ENCODE data around the gene PAWR. TPM values are rescaled to one million over a fixed set of nuclear protein-coding genes. Genes with fewer than 3 reads are reported as not detected.
"Not testable (repeated sequence)": the region's sequence is repeated elsewhere in the genome, so short reads cannot be mapped to it uniquely, and the experiment has no call there.

The PAWR gene
- total RNA-seq, 2 donors from 2014 or later = 4.4 to 18.5 TPM

GRCh38 chr12:79626735-79627134 lies 64.0 kb downstream of the PAWR start:
- not testable (repeated sequence) for H3K27me3 Mint-ChIP-seq (ENCODE audit: low read depth)

GRCh38 chr12:79624378-79624777 lies 66.4 kb downstream of the PAWR start:
- DNase-seq = no peak
- no peaks in the 10 kb centered on the region for H3K36me3 Mint-ChIP-seq (ENCODE audit: insufficient read depth in 2 of 2)
- H3K4me1 Mint-ChIP-seq (ENCODE audit: low read depth) = no peaks in the 10 kb centered on the region
- H3K27ac Mint-ChIP-seq = no peak overlapping the region
- H3K4me3 Mint-ChIP-seq = no peak overlapping the region
- no peak for ATAC-seq (replicated peaks in 1 of 2)
- peaks cover 2 to 4% of the 10 kb centered on the region in 2 donors for H3K9me3 Mint-ChIP-seq
- no peaks in the 10 kb centered on the region for H3K27me3 Mint-ChIP-seq (ENCODE audit: low read depth)

More at GRCh38 chr12:79626735-79627134, 64.0 kb downstream of the PAWR start:
- ATAC-seq (replicated peaks in 1 of 2); H3K36me3 Mint-ChIP-seq (ENCODE audit: insufficient read depth in 2 of 2); H3K9me3 Mint-ChIP-seq; DNase-seq; H3K27ac Mint-ChIP-seq; H3K4me1 Mint-ChIP-seq (ENCODE audit: low read depth); H3K4me3 Mint-ChIP-seq: not testable (repeated sequence)

GRCh38 chr12:79619872-79620562 lies 70.7 kb downstream of the PAWR start:
- DNase-seq (no peak), ATAC-seq (replicated peaks in 1 of 2) (no peak)
- Mint-ChIP-seq H3K27me3 (ENCODE audit: low read depth) (no peaks in the 10 kb centered on the region), H3K36me3 (ENCODE audit: insufficient read depth in 2 of 2) (no peaks in the 10 kb centered on the region), H3K9me3 (no peaks in the 10 kb centered on the region), H3K4me1 (ENCODE audit: low read depth) (peaks cover 10% of the 10 kb centered on the region), H3K4me3 (no peak overlapping the region), H3K27ac (no peak overlapping the region)

GRCh38 chr12:79618848-79619404 lies 71.8 kb downstream of the PAWR start:
- Mint-ChIP-seq H3K9me3 (no peaks in the 10 kb centered on the region), H3K36me3 (ENCODE audit: insufficient read depth in 2 of 2) (no peaks in the 10 kb centered on the region), H3K27me3 (ENCODE audit: low read depth) (no peaks in the 10 kb centered on the region), H3K4me3 (no peak overlapping the region), H3K27ac (no peak overlapping the region), H3K4me1 (ENCODE audit: low read depth) (peaks cover 10% of the 10 kb centered on the region)
- DNase-seq (no peak), ATAC-seq (replicated peaks in 1 of 2) (no peak)

- H3K4me1 Mint-ChIP-seq (ENCODE audit: low read depth) = peaks cover 10% of the 10 kb centered on the region
- H3K9me3 Mint-ChIP-seq = no peaks in the 10 kb centered on the region
- no peak for ATAC-seq (replicated peaks in 1 of 2)
- H3K4me3 Mint-ChIP-seq = no peak overlapping the region
- DNase-seq = no peak
- no peaks in the 10 kb centered on the region for H3K27me3 Mint-ChIP-seq (ENCODE audit: low read depth)
- H3K36me3 Mint-ChIP-seq (ENCODE audit: insufficient read depth in 2 of 2) = no peaks in the 10 kb centered on the region
- no peak overlapping the region for H3K27ac Mint-ChIP-seq
Observed at GRCh38 chr12:79617696-79618095, 73.1 kb downstream of the PAWR start.

- Mint-ChIP-seq H3K36me3 (ENCODE audit: insufficient read depth in 2 of 2) (no peaks in the 10 kb centered on the region), H3K4me3 (no peak overlapping the region), H3K27ac (no peak overlapping the region), H3K9me3 (no peaks in the 10 kb centered on the region), H3K27me3 (ENCODE audit: low read depth) (no peaks in the 10 kb centered on the region), H3K4me1 (ENCODE audit: low read depth) (peaks cover 10% of the 10 kb centered on the region)
- ATAC-seq (replicated peaks in 1 of 2) (peak; percentile 44 to 50), DNase-seq (no peak)
Observed at GRCh38 chr12:79615596-79616560, 74.9 kb downstream of the PAWR start.

- no peak for ATAC-seq (replicated peaks in 1 of 2)
- no peaks in the 10 kb centered on the region for H3K9me3 Mint-ChIP-seq
- H3K36me3 Mint-ChIP-seq (ENCODE audit: insufficient read depth in 2 of 2) = no peaks in the 10 kb centered on the region
- no peak for DNase-seq
- H3K27me3 Mint-ChIP-seq (ENCODE audit: low read depth) = no peaks in the 10 kb centered on the region
- peaks cover 10% of the 10 kb centered on the region for H3K4me1 Mint-ChIP-seq (ENCODE audit: low read depth)
- no peak overlapping the region for H3K4me3 Mint-ChIP-seq
- H3K27ac Mint-ChIP-seq = no peak overlapping the region
Observed at GRCh38 chr12:79614730-79615129, 76.0 kb downstream of the PAWR start.

- Mint-ChIP-seq H3K4me1 (ENCODE audit: low read depth) (no peaks in the 10 kb centered on the region), H3K4me3 (no peak overlapping the region), H3K27me3 (ENCODE audit: low read depth) (no peaks in the 10 kb centered on the region), H3K9me3 (no peaks in the 10 kb centered on the region), H3K36me3 (ENCODE audit: insufficient read depth in 2 of 2) (no peaks in the 10 kb centered on the region), H3K27ac (no peak overlapping the region)
- ATAC-seq (replicated peaks in 1 of 2) (no peak), DNase-seq (no peak)
Observed at GRCh38 chr12:79601908-79602307, 88.9 kb downstream of the PAWR start.

GRCh38 chr12:79597910-79598309 lies 92.9 kb downstream of the PAWR start:
- no peaks in the 10 kb centered on the region for H3K4me1 Mint-ChIP-seq (ENCODE audit: low read depth)
- H3K27ac Mint-ChIP-seq = no peak overlapping the region
- no peaks in the 10 kb centered on the region for H3K9me3 Mint-ChIP-seq
- ATAC-seq (replicated peaks in 1 of 2) = no peak
- no peak overlapping the region for H3K4me3 Mint-ChIP-seq
- no peaks in the 10 kb centered on the region for H3K36me3 Mint-ChIP-seq (ENCODE audit: insufficient read depth in 2 of 2)
- H3K27me3 Mint-ChIP-seq (ENCODE audit: low read depth) = no peaks in the 10 kb centered on the region
- DNase-seq = no peak

GRCh38 chr12:79596719-79597350 lies 93.9 kb downstream of the PAWR start:
- ATAC-seq (replicated peaks in 1 of 2) (no peak), DNase-seq (no peak)
- no peak overlapping the region for H3K27ac Mint-ChIP-seq
- H3K4me1 Mint-ChIP-seq (ENCODE audit: low read depth) = no peaks in the 10 kb centered on the region
- H3K36me3 Mint-ChIP-seq (ENCODE audit: insufficient read depth in 2 of 2) = no peaks in the 10 kb centered on the region
- H3K9me3 Mint-ChIP-seq = no peaks in the 10 kb centered on the region
- no peaks in the 10 kb centered on the region for H3K27me3 Mint-ChIP-seq (ENCODE audit: low read depth)
- H3K4me3 Mint-ChIP-seq = no peak overlapping the region

- Mint-ChIP-seq H3K36me3 (ENCODE audit: insufficient read depth in 2 of 2) (no peaks in the 10 kb centered on the region), H3K9me3 (no peaks in the 10 kb centered on the region), H3K27me3 (ENCODE audit: low read depth) (no peaks in the 10 kb centered on the region), H3K4me1 (ENCODE audit: low read depth) (no peaks in the 10 kb centered on the region), H3K4me3 (no peak overlapping the region), H3K27ac (no peak overlapping the region)
- ATAC-seq (replicated peaks in 1 of 2) = no peak
- DNase-seq = no peak
Observed at GRCh38 chr12:79595273-79595672, 95.5 kb downstream of the PAWR start.

- Mint-ChIP-seq H3K4me3 (no peak overlapping the region), H3K27ac (no peak overlapping the region), H3K9me3 (no peaks in the 10 kb centered on the region), H3K27me3 (ENCODE audit: low read depth) (no peaks in the 10 kb centered on the region), H3K4me1 (ENCODE audit: low read depth) (no peaks in the 10 kb centered on the region), H3K36me3 (ENCODE audit: insufficient read depth in 2 of 2) (no peaks in the 10 kb centered on the region)
- no peak for ATAC-seq (replicated peaks in 1 of 2)
- no peak for DNase-seq
Observed at GRCh38 chr12:79592865-79593264, 97.9 kb downstream of the PAWR start.

- Mint-ChIP-seq H3K4me3 (no peak overlapping the region), H3K27ac (no peak overlapping the region), H3K4me1 (ENCODE audit: low read depth) (no peaks in the 10 kb centered on the region), H3K9me3 (no peaks in the 10 kb centered on the region), H3K27me3 (ENCODE audit: low read depth) (no peaks in the 10 kb centered on the region), H3K36me3 (ENCODE audit: insufficient read depth in 2 of 2) (no peaks in the 10 kb centered on the region)
- DNase-seq (no peak), ATAC-seq (replicated peaks in 1 of 2) (no peak)
Observed at GRCh38 chr12:79591988-79592387, 98.8 kb downstream of the PAWR start.
